GM19395 (cell line): ENCODE measurements around the gene ARHGAP8.

Experiments
- ATAC-seq: cut with Tn5 transposase; IDR thresholded peaks from one replicate; pipeline ENCODE4 v1.9.1; 2021; ENCODE audit warnings: mild to moderate bottlenecking, moderate library complexity; ENCODE audit not compliant: unreplicated experiment

The ARHGAP8 gene

GRCh38 chr22:44724859-44725258, 27.5 kb upstream of the ARHGAP8 start:
- ATAC-seq = no peak

- ATAC-seq = no peak
Measured at GRCh38 chr22:44726439-44726838, 25.9 kb upstream of the ARHGAP8 start.

GRCh38 chr22:44727148-44727547, 25.2 kb upstream of the ARHGAP8 start:
- no peak for ATAC-seq

GRCh38 chr22:44727709-44728108, 24.7 kb upstream of the ARHGAP8 start:
- ATAC-seq = no peak

GRCh38 chr22:44728761-44729324, 23.5 kb upstream of the ARHGAP8 start:
- ATAC-seq = no peak

GRCh38 chr22:44729391-44730021, 22.9 kb upstream of the ARHGAP8 start:
- no peak for ATAC-seq

- no peak for ATAC-seq
Measured at GRCh38 chr22:44730022-44730393, 22.4 kb upstream of the ARHGAP8 start.

GRCh38 chr22:44730490-44731356, 21.7 kb upstream of the ARHGAP8 start:
- no peak for ATAC-seq

GRCh38 chr22:44731357-44731970, 20.9 kb upstream of the ARHGAP8 start:
- ATAC-seq = no peak

GRCh38 chr22:44732017-44732561, 20.3 kb upstream of the ARHGAP8 start:
- no peak for ATAC-seq

- ATAC-seq = no peak
Measured at GRCh38 chr22:44732661-44733060, 19.7 kb upstream of the ARHGAP8 start.

GRCh38 chr22:44733426-44734106, 18.8 kb upstream of the ARHGAP8 start:
- no peak for ATAC-seq

- ATAC-seq = no peak
Measured at GRCh38 chr22:44734278-44734677, 18.1 kb upstream of the ARHGAP8 start.

- ATAC-seq = no peak
Measured at GRCh38 chr22:44734801-44735517, 17.4 kb upstream of the ARHGAP8 start.

- no peak for ATAC-seq
Measured at GRCh38 chr22:44735518-44736428, 16.6 kb upstream of the ARHGAP8 start.

GRCh38 chr22:44736581-44737405, 15.6 kb upstream of the ARHGAP8 start:
- ATAC-seq = no peak

- ATAC-seq = no peak
Measured at GRCh38 chr22:44737406-44738346, 14.7 kb upstream of the ARHGAP8 start.
